Cardiac fibroblast (primary cell): ENCODE results near the gene SHC3.

ENCODE experiments used
- DNase-seq, 2 donors: peaks; one replicate each; pipeline versions ENCODE4 v3.0.0 to v3.0.0-alpha.2; 2010; ENCODE audit warnings: low read depth in 2 of 2
- H3K4me3 ChIP-seq, 2 donors: replicated peaks in 1 of 2; 1 replicate in 1 of 2; 2 replicates in 1 of 2; pipeline ENCODE4 v1.5.1; 2011; ENCODE audit warnings: low read depth in 2 of 2, low read length in 2 of 2, mild to moderate bottlenecking in 2 of 2, moderate library complexity in 1 of 2
- CTCF ChIP-seq: IDR thresholded peaks from one replicate; pipeline ENCODE4 v1.5.1; 2011; ENCODE audit warnings: low read depth, mild to moderate bottlenecking, low read length, inconsistent platforms

The SHC3 gene

GRCh38 chr9:89138463-89139390 is 39.9 kb downstream of the SHC3 start:
- no peak overlapping the region for H3K4me3 ChIP-seq
- DNase-seq, result peak; percentile 66 to 79
- TF ChIP-seq CTCF, result no peak

- H3K4me3 ChIP-seq, result no peak overlapping the region
- no peak for TF ChIP-seq CTCF
- DNase-seq, result peak; percentile 96 to 98
Observed at GRCh38 chr9:89137542-89138462, 40.8 kb downstream of the SHC3 start.

GRCh38 chr9:89135591-89136166 is 42.9 kb downstream of the SHC3 start:
- peak in 1 of 2 donors; percentile 43 for DNase-seq
- no peak for TF ChIP-seq CTCF
- H3K4me3 ChIP-seq, result no peak overlapping the region

GRCh38 chr9:89134709-89135108 is 43.9 kb downstream of the SHC3 start:
- no peak for TF ChIP-seq CTCF
- no peak for DNase-seq
- H3K4me3 ChIP-seq, result no peak overlapping the region

- TF ChIP-seq CTCF, result no peak
- no peak overlapping the region for H3K4me3 ChIP-seq
- DNase-seq, result peak; percentile 44 to 61
Observed at GRCh38 chr9:89122949-89123348, 55.7 kb downstream of the SHC3 start.

GRCh38 chr9:89120704-89121103 is 57.9 kb downstream of the SHC3 start:
- H3K4me3 ChIP-seq, result no peak overlapping the region
- no peak for TF ChIP-seq CTCF
- DNase-seq, result no peak
